Keratinocyte (primary cell): ENCODE measurements around the gene PABPC1L2B.
"Not testable (repeated sequence)": the region's sequence is repeated elsewhere in the genome, so short reads cannot be mapped to it uniquely, and the experiment has no call there.

ENCODE experiments used
- EZH2 ChIP-seq: IDR thresholded peaks from one replicate; pipeline ENCODE4 v1.6.1; 2012; ENCODE audit warnings: inconsistent platforms, mild to moderate bottlenecking, low read length, moderate library complexity
- TF ChIP-seq, protein P1 (sequence below), 3 experiments: IDR thresholded peaks in 1 of 3; conservative IDR thresholded peaks in 1 of 3; optimal IDR thresholded peaks in 1 of 3; 2 replicates in 2 of 3; 3 replicates in 1 of 3; pipeline versions ENCODE3 to v1.5.1; 2011; ENCODE audit warnings: low read length in 3 of 3, mild to moderate bottlenecking in 3 of 3, moderate library complexity in 2 of 3, control low read depth in 1 of 3, inconsistent platforms in 1 of 3; ENCODE audit not compliant: insufficient read depth in 2 of 3; ENCODE audit errors: extremely low read depth in 1 of 3

DNA sequence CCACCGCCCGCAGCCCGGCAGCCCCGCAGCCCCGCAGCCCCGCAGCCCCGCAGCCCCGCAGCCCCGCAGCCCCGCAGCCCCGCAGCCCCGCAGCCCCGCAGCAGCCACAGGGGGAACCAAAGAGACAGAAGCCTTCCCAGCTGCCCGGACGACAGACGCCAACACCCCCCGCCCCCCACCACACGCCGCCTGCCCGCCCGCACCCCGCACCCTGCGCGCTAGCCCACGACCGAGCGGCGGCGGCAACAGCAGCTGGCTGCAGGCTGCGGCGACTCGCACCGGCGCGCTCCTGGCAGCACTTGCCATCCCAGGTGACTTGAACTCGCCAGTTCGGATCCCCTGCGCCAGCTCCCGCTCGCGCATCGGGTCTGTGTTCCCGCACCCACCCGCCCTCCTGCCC lies at the start of gene PABPC1L2B:
- TF ChIP-seq, protein P1, sequence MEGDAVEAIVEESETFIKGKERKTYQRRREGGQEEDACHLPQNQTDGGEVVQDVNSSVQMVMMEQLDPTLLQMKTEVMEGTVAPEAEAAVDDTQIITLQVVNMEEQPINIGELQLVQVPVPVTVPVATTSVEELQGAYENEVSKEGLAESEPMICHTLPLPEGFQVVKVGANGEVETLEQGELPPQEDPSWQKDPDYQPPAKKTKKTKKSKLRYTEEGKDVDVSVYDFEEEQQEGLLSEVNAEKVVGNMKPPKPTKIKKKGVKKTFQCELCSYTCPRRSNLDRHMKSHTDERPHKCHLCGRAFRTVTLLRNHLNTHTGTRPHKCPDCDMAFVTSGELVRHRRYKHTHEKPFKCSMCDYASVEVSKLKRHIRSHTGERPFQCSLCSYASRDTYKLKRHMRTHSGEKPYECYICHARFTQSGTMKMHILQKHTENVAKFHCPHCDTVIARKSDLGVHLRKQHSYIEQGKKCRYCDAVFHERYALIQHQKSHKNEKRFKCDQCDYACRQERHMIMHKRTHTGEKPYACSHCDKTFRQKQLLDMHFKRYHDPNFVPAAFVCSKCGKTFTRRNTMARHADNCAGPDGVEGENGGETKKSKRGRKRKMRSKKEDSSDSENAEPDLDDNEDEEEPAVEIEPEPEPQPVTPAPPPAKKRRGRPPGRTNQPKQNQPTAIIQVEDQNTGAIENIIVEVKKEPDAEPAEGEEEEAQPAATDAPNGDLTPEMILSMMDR (optimal IDR thresholded peaks at IDR 0.05 in 1 of 3, IDR thresholded peaks at IDR 0.05 in 1 of 3, conservative IDR thresholded peaks at IDR 0.05 in 1 of 3; ENCODE audit: extremely low read depth in 1 of 3, insufficient read depth in 2 of 3, low read length in 3 of 3): not testable (repeated sequence)
- TF ChIP-seq EZH2: not testable (repeated sequence)
